HG03159 (cell line): ENCODE results near the gene PRXL2B.
"Not testable (repeated sequence)": the region's sequence is repeated elsewhere in the genome, so short reads cannot be mapped to it uniquely, and the experiment has no call there.

Experiments
- ATAC-seq: cut with Tn5 transposase; IDR thresholded peaks from one replicate; pipeline ENCODE4 v1.9.1; 2021; ENCODE audit warnings: mild to moderate bottlenecking, moderate library complexity; ENCODE audit not compliant: unreplicated experiment

PRXL2B gene

GRCh38 chr1:2550309-2550861 is 36.2 kb upstream of the PRXL2B start:
- not testable (repeated sequence) for ATAC-seq

DNA sequence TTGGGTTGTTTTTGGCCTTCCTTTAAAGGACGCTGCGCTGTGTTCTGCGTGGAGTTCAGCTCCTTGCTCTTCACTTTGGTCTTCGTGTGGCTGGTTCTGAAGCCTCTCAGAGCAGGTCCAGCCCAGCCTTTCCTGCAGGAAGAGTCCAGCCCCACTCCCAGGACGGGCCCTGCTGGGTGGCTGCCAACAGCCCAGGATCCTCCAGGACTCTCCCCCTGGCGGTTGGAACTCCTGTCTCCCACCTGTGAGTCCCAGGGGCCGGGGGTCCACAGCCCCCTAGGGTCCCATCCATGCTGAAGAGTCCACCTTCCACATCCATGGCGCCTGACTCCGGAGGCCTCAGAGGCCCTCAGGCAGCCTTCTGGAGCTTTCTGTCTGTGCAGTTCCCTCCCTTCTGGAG is 35.0 kb upstream of the PRXL2B start:
- not testable (repeated sequence) for ATAC-seq

- no peak for ATAC-seq
Observed at GRCh38 chr1:2552189-2552588, 34.4 kb upstream of the PRXL2B start.

- not testable (repeated sequence) for ATAC-seq
Observed at GRCh38 chr1:2553076-2553475, 33.5 kb upstream of the PRXL2B start.

GRCh38 chr1:2553871-2554620 is 32.5 kb upstream of the PRXL2B start:
- no peak for ATAC-seq

- no peak for ATAC-seq
Observed at GRCh38 chr1:2554621-2555387, 31.8 kb upstream of the PRXL2B start.

DNA sequence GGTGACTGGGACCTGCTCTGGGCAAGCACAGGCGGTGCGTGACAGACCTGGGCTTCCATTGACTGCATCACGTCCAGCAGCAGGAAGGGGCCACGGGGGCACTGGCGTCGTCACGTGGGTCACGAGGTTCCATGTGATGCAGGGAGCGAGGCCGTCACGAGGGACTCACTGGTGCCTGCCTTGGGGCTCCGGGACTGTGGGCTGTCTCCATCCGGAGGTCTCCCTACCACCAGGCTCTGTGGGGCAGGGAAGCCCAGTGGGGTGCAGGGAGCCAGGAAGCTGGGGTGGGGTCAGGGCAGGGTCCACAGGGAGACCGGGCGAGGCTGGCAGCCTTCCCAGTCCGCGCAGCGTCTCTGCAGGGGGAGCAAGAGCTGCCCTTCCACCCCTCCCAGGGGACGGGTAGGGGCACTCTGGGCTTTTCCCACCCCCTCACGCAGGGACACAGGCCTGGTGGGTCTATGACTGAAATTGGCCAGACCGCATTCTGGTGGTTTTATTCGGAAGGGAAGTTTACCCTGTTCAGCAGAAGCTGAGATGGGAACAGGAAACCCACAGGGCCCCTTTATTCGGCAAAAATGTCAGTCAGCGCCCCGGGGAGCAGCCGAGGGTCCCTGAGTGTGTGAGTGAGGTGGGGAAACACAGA is 30.8 kb upstream of the PRXL2B start:
- ATAC-seq, result peak; percentile 28

DNA sequence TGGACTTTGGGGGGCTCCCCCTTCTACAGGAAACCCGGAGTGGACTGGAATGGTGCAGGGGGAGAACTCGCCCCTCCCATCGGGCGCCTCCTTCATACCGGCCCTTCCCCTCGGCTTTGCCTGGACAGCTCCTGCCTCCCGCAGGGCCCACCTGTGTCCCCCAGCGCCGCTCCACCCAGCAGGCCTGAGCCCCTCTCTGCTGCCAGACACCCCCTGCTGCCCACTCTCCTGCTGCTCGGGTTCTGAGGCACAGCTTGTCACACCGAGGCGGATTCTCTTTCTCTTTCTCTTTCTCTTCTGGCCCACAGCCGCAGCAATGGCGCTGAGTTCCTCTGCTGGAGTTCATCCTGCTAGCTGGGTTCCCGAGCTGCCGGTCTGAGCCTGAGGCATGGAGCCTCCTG is 30.3 kb upstream of the PRXL2B start, which contains the start of gene TNFRSF14:
TSS of gene TNFRSF14 (plus strand) at position 95 of the 401 bp plus-strand sequence. CDS start at position 389, 294 bp downstream.
- peak; percentile 51 for ATAC-seq

DNA sequence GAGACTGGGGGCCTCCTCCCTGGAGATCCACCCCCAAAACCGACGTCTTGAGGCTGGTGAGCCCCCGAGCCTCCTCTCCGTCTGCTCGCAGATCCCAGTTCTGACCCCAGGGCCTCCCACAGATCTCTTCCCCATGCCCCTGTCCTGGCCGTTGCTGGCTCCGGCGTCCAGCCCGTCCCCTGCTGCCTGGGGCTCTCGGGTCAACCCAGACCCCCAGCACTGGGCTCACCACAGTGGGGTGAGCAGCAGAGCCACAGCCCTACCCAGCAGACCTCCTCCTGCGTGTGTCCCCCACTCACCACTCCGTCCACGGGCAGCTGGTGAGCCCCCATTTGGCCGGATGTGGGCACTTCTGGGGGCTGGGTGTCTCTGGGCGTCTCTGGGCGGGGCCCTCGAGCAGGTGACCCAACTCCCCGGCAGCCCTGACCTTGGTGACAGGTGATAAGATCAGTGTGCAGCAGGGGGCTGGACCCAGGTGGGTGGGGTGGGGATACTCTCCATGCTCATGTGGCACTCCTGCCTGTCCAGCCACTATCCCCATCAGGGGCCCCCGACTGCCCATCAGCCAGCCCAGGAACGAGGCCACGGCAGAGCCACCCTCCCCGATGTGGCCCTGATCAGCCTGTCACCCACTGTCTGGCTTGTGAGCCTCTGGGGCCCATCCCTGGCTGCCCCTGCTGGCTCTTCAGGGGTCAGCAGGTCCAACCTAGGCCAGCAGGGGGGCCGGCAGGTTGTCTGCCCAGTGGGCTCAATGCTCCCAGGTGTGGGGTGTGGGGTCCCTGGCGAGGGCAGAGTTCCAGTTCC is 29.7 kb upstream of the PRXL2B start:
- peak; percentile 26 for ATAC-seq

- ATAC-seq, result no peak
Observed at GRCh38 chr1:2557482-2558400, 28.8 kb upstream of the PRXL2B start.

- no peak for ATAC-seq
Observed at GRCh38 chr1:2558420-2558819, 28.2 kb upstream of the PRXL2B start.

DNA sequence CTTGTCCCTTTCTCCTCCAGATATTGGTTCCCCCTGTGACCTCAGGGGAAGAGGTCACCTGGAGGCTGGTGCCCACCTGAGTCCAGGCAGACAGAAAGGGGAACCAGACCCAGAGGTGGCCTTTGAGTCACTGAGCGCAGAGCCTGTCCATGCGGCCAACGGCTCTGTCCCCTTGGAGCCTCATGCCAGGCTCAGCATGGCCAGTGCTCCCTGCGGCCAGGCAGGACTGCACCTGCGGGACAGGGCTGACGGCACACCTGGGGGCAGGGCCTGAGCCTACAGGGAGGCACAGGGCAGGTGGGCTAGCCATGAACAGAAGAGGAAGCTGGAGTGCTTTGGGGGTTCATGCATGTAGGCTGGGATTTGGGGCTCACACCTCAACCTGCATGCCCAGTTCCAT is 27.7 kb upstream of the PRXL2B start:
- no peak for ATAC-seq

DNA sequence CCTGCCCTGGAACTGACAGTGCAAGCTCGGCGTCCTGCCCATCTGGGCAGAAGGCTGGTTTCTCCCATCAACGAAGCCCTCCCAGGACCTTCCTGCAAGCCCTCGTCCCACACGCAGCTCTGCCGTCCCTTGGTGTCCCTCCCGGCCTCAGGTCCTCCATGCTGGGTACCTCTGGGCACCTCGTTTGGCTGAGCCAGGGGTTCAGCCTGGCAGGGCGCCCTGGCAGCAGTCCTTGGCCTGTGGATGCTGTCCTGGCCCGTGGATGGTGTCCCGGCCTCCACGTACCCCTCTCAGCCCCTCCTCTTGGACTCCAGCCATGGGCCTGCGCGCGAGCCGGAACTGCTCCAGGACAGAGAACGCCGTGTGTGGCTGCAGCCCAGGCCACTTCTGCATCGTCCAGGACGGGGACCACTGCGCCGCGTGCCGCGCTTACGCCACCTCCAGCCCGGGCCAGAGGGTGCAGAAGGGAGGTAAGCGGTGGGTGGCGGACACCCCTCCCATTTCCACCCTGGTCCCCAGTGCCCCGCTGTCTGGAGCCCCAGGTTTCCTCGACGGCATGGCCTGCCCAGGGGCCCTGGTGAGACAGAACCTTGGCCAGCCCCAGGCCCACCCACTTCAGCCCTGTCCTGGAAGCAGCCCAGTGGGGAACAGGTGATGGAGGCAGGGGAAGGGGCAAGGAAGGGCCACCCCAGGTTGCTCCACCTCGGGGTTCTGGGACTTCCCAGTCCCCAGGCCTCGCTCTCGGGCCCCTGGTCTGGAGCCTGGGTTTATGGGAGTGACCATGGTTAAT is 26.9 kb upstream of the PRXL2B start:
- no peak for ATAC-seq

GRCh38 chr1:2560299-2561073 is 26.1 kb upstream of the PRXL2B start:
- no peak for ATAC-seq

DNA sequence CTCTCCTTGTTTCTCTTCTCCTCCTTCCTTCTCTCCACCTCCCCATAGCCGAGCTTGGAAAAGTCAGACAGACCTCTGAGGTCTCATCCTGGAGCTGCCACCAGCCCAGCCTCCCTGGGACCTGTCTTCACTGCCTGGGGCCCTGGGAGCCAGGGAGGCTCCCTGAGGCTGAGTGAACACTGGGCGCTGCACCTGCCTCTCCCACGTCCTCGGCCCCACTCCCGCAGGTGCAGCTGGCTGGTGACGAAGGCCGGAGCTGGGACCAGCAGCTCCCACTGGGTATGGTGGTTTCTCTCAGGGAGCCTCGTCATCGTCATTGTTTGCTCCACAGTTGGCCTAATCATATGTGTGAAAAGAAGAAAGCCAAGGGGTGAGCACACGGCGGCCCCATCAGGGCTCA is 25.1 kb upstream of the PRXL2B start:
- ATAC-seq, result no peak

GRCh38 chr1:2561898-2562895 is 24.4 kb upstream of the PRXL2B start:
- no peak for ATAC-seq

- no peak for ATAC-seq
Observed at GRCh38 chr1:2563205-2563604, 23.4 kb upstream of the PRXL2B start.
